K562 (cell line): Measurements from ENCODE around the gene ENOSF1. TPM values are rescaled to one million over a fixed set of nuclear protein-coding genes. Genes with fewer than 3 reads are reported as not detected.

Experiments used
- ATF2 ChIP-seq: sonication (generic); formaldehyde crosslinking; IDR thresholded peaks from 2 replicates; pipeline ENCODE4 v1.8.1; 2022; ENCODE audit warnings: missing genetic modification reagents
- DEAF1 ChIP-seq: fragments of 450-650 bp; formaldehyde crosslinking; IDR thresholded peaks from 2 replicates; pipeline ENCODE4 v1.4.0; 2020; ENCODE audit warnings: mild to moderate bottlenecking, moderate library complexity
- ERF ChIP-seq: fragments of 450-650 bp; formaldehyde crosslinking; IDR thresholded peaks from 2 replicates; pipeline ENCODE4 v1.4.0; 2020; ENCODE audit warnings: mild to moderate bottlenecking, mixed read lengths
- ESRRB ChIP-seq: fragments of 250-450 bp; sonication (Bioruptor Pico); IDR thresholded peaks from 2 replicates; pipeline ENCODE4 v1.5.0; 2020; ENCODE audit warnings: mild to moderate bottlenecking, moderate library complexity, borderline replicate concordance
- FOXM1 ChIP-seq, 2 experiments: fragments of 450-650 bp in 1 of 2; sonication (generic) in 1 of 2; formaldehyde crosslinking in 1 of 2; IDR thresholded peaks; 2 replicates each; pipeline versions ENCODE4 v1.6.1 to v1.9.0; 2017 to 2022; ENCODE audit warnings: low read depth in 2 of 2, mild to moderate bottlenecking in 2 of 2, missing genetic modification reagents in 1 of 2, moderate library complexity in 1 of 2
- GMEB1 ChIP-seq: fragments of 250-450 bp; sonication (Bioruptor Pico); IDR thresholded peaks from 2 replicates; pipeline ENCODE4 v1.4.0; 2020; ENCODE audit warnings: mild to moderate bottlenecking
- GTF2E2 ChIP-seq: fragments of 200-800 bp; sonication (Bioruptor generic); IDR thresholded peaks from 2 replicates; pipeline ENCODE4 v1.6.1; 2016; ENCODE audit warnings: missing genetic modification characterization, missing compliant biosample characterization
- HDAC3 ChIP-seq: fragments of 450-650 bp; IDR thresholded peaks from 2 replicates; pipeline ENCODE4 v1.6.1; 2018; ENCODE audit warnings: borderline replicate concordance, mild to moderate bottlenecking, moderate library complexity; ENCODE audit not compliant: partially characterized antibody
- NFRKB ChIP-seq: fragments of 450-650 bp; IDR thresholded peaks from 2 replicates; pipeline ENCODE4 v1.6.1; 2016; ENCODE audit warnings: low read depth
- RBM25 ChIP-seq: fragments of 200-400 bp; formaldehyde crosslinking; IDR thresholded peaks from 2 replicates; pipeline ENCODE4 v1.6.1; 2018; ENCODE audit warnings: low read length, low read depth, moderate library complexity; ENCODE audit not compliant: severe bottlenecking
- RNF2 ChIP-seq: sonication (generic); IDR thresholded peaks from 2 replicates; pipeline ENCODE4 v1.6.1; 2016
- ZBED1 ChIP-seq: IDR thresholded peaks from 2 replicates; pipeline ENCODE4 v1.6.1; 2014
- ZNF318 ChIP-seq, 2 experiments: fragments of 450-650 bp; IDR thresholded peaks; 2 replicates each; pipeline ENCODE4 v1.6.1; 2016; ENCODE audit warnings: mild to moderate bottlenecking in 2 of 2, borderline replicate concordance in 1 of 2, low read depth in 1 of 2, moderate library complexity in 1 of 2
- ZNF57 ChIP-seq: fragments of 450-650 bp; formaldehyde crosslinking; IDR thresholded peaks from 2 replicates; pipeline ENCODE4 v1.4.0; 2020; ENCODE audit warnings: mild to moderate bottlenecking, moderate library complexity
- polyA plus RNA-seq, 8 experiments: library from polyadenylated mRNA; depleted of rRNA in 4 of 8; stranded (reverse) in 5 of 8; unstranded in 3 of 8; fragments of >200 nt; fragmentation: Nextera tagmentation in 2 of 8; fragmentation: Illumina TruSeq in 1 of 8; extraction: Ambion mirVana in 2 of 8; extraction: Trizol in 1 of 8; gene quantifications; 2 replicates each; pipeline versions ENCODE4 v1.2.1 to v1.2.3, GENCODE V29; 2011 to 2014; ENCODE audit warnings: inconsistent platforms in 1 of 8, missing spikeins in 1 of 8
- total RNA-seq, 7 experiments: library from RNA; depleted of rRNA in 6 of 7; stranded (reverse); fragments of >200 nt in 6 of 7; fragmentation: Illumina TruSeq in 2 of 7; extraction: Trizol in 2 of 7; gene quantifications; 2 replicates each; pipeline versions ENCODE4 v1.2.1 to v1.2.3, GENCODE V29; 2011 to 2021; ENCODE audit warnings: low replicate concordance in 1 of 7

The ENOSF1 gene
- total and polyA plus RNA-seq, 9 of the 15 experiments (the other 6 are each of a cell fraction or from before 2014, with no cell fraction given), result 15.5 to 66.4 (median 46.5) TPM

- TF ChIP-seq ZNF318 (IDR thresholded peaks at IDR 0.05; ENCODE audit: borderline replicate concordance in 1 of 2, low read depth in 1 of 2) (0 out of 4 replicates have a peak, but pooled peaks of 1 of the 2 experiments have one; percentile 38), FOXM1 (IDR thresholded peaks at IDR 0.05; ENCODE audit: low read depth) (no peak), FOXM1 (CRISPR knock-in tag; IDR thresholded peaks at IDR 0.05; ENCODE audit: low read depth) (0 out of 2 replicates have a peak, but pooled peaks have one; percentile 84), ESRRB (CRISPR knock-in tag) (no peak), RNF2 (peak; percentile 17; the same call in 1 of the 2 replicates), ZBED1 (no peak), HDAC3 (peak; percentile 39), ZNF57 (no peak), GTF2E2 (peak; percentile 88), GMEB1 (peak; percentile 9; the same call in 1 of the 2 replicates), NFRKB (no peak; the same call in none of the 2 replicates), RBM25 (no peak), DEAF1 (no peak), ATF2 (CRISPR knock-in tag) (no peak), ERF (CRISPR knock-in tag) (no peak)
These were observed 55.0 kb downstream of the ENOSF1 start, which contains the start of gene TYMS (continued) for GRCh38 chr18:657311-658000.
